ENCODE data around the gene MACROD2.

MACROD2 gene

DNA sequence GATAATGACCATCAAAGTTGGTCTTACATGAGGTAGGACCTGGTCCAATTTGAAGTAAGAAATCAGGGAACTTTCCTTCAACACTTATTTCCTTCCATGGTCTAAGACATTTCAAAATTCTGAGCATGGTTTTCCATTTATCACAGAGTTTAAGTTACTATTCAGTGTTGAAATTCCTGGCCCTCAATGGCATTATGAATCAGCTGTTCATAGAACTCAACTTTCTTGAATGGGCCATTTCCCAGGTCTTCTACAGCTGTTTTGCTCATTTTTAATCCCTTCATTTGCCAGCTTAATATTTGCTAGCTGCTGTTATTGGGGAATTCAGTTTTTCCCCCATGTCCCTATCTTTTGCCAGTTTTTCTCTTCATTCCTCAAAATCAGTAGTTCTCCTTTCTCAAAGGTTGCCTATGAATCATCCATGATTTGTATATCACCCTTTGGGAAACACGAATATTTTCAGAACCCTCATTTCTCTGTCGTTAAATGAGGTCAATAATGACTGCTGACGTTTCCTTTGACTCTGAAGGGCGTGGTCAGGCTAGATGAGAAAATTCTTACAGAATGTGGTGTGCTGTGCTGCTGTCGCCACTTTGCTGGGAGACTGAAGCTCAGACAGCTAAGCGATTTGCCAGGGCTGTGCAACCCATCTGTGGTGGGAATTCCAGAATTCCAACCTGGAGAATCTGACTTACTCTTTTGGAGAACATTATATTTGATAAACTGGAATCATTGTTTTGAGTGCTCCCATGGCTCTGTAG is 558.6 kb downstream of the MACROD2 start:
- DNase-seq = no peak

- no peak for DNase-seq
These were observed 560.4 kb downstream of the MACROD2 start for GRCh38 chr20:14555676-14556075.

DNA sequence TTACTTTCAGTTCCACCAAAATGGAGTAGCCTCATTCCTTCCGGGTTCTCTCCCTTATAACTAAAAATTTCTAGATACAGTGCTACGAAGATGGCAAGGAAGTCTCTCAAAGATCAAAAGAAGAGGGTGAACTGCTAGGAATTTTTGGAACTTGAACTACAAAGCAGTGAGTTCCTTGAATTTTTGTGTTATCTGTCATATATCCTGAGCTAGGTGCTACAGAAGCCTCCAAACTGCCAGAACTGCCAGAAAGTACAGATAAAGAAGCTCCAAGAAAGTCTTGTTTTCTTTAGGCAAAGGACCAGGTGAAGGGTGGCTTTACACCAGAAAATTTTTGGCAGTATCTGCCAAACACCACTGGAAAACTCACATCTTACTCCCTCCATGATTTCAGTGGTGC is 560.9 kb downstream of the MACROD2 start:
- no peak for DNase-seq

- no peak for DNase-seq
These were observed 564.3 kb downstream of the MACROD2 start for GRCh38 chr20:14559612-14560011.

- no peak for DNase-seq
These were observed 566.5 kb downstream of the MACROD2 start for GRCh38 chr20:14561741-14562221.

- no peak for DNase-seq
These were observed 567.7 kb downstream of the MACROD2 start for GRCh38 chr20:14562981-14563380.

GRCh38 chr20:14566505-14566904 is 571.2 kb downstream of the MACROD2 start:
- peak; percentile 35 for DNase-seq

GRCh38 chr20:14568225-14568624 is 572.9 kb downstream of the MACROD2 start:
- no peak for DNase-seq

DNA sequence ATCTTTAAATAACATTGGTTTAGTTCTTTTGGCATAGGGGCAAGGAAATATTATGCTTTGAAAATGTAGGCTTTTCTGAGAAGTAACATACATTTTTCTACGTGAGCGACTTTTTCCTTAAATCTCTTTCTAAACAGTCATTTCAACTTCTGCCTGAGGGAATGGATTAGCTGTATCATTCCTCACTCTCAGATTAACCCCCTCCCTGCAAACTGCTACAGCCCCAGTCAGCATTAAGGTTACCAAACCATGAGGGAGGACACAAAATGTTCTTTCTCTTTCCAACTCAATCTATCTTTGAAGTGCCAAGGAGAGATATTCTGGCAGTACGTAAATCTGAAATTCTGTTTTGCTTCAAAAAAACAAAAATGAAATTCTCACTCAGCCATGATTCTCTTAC is 573.4 kb downstream of the MACROD2 start:
- DNase-seq = no peak

- no peak for DNase-seq
These were observed 574.3 kb downstream of the MACROD2 start for GRCh38 chr20:14569641-14570040.

DNA sequence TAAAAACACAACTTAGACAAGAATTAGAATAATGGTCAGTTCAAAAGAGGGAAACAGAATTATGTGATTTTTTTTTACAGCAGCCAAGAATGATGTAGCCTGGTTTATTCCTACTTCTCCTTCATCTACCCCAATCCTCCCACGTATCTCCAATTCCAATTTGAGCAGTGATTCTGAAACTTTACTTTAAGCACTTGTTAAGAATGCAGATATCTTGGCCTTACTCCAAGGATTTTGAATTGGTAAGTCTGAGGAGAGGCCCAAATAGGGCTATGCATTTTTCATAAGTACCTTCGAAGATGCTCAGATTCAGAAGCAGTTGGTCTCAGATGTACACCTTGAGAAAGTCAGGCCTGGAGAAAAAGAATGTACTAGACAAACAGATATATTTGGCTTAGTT is 575.5 kb downstream of the MACROD2 start:
- no peak for DNase-seq

GRCh38 chr20:14573676-14574075 is 578.4 kb downstream of the MACROD2 start:
- DNase-seq = no peak

- DNase-seq = no peak
These were observed 581.0 kb downstream of the MACROD2 start for GRCh38 chr20:14576196-14576877.

DNA sequence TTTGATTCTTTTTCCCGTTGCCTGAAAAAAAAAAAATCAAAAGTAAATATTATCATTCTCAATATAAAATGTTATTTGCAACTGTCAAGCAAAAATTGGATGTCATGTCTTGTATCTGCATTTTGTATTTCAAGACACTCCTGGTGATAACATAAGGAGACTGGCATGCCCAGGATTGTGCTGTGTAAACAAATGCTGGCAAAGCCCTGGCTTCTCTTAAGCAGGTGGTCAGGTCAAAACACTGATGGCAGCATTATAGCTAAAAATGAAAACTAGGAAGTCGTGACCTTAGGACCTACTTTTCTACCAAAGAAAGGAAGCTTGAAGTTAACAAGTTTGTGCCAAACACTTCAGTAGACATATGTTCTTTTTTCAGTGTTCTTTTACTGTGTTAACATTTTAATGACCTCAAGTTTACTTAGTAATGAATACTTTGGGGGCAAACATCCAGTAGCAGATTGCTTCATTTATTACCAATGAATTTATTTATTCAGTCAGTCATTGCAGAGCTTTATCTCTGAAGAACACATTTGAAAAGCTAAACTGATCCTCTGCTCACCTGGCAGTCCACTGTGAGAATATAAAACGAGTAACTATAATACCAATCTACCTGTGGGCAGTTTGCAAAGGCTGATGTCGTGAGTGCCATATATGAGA is 585.2 kb downstream of the MACROD2 start:
- DNase-seq = no peak

- no peak for DNase-seq
These were observed 586.4 kb downstream of the MACROD2 start for GRCh38 chr20:14581731-14582130.

DNA sequence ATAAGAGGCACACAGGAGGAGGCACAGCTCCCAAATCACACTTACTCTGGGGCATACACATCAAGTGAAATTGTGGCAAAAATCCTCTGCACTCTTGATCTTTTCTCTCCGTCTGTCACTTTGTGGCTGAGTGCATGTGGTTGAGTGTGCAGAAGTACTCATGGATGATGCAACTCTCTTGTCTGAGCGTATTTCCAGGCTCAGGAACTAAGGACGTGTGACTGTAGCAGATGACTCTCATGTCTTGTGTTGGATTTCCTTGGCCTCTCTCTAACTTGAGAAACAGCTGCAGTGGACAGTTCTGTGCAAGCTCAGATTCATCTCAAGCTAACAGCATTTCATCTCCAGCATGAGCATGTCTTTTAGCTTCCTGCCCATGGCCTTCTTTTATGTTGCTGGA is 587.5 kb downstream of the MACROD2 start:
- DNase-seq = no peak

DNA sequence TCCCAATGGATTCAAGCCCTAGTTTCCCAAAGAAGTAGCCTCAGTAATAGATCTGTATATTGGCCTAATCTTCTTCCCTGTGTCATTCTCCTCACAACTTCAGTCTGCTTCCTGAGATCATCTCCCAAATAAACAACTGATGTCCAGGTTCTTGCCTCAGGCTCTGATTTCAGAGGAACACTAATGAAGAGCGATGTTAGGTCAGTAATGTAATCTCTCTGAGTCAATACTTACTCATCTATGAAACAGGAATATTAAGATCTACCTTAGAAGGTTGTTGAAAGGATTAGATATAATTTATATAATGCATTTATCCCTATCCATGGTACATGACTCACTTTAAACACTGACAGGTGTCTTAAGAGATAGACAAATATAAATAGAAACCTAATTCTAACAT is 588.1 kb downstream of the MACROD2 start:
- no peak for DNase-seq

- no peak for DNase-seq
These were observed 594.1 kb downstream of the MACROD2 start for GRCh38 chr20:14589383-14589782.

DNA sequence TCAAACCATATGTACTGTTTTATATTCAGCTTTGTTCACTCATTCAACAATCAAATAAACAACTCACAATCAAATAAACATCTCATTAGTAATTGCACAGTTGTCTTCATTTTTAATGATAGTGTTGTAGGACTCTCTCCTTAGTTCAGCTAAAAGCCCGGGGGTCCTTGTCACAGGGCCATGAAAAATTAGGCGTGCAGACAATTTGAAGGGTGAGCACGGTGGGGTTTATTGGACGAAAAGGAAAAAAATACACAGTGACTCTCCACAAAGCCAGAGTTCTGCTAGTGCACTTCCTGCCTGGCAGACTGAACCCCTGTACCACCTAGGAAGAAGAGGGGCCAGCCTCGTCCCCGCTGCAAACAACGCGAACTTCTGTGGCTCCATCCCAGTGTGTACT is 599.7 kb downstream of the MACROD2 start:
- no peak for DNase-seq

- no peak for DNase-seq
These were observed 601.9 kb downstream of the MACROD2 start for GRCh38 chr20:14597206-14597715.

DNA sequence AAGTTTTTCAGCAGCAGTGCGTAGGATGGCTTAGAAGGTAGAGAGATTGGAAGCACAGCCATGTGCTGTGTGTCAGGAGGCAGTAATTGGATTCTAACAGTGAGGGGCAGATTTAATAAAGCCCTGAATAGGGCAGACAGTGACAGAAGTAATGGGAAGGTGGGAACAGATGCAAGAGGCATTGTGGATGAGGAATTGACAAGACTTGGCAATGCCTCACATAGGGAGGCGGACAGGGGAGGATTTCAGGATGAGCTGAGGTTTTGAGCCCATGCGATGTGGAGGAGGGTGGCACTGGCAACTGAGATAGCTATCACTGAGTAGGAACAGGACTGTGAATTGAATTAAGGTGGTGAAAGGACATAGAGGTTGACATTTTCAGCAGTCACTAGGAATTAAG is 604.3 kb downstream of the MACROD2 start:
- DNase-seq = no peak

DNA sequence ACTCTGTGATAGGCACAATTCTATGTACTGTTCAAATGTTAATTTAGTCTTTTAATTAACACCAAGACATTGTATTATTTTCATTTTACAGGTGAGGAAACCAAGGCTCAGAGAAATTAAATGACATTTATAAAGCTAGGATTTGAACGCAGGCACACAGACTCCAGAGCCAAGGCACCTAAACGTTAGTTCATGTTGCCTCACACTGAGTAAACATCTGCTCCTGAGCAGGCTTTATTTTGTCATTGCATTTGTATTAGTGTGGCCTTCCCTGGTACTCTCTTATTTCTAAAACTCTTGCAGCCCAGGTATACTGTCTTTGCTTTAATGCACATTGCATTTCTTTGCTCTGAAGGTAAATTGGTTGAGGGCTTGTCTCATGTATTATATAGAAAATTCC is 605.2 kb downstream of the MACROD2 start:
- no peak for DNase-seq

GRCh38 chr20:14604143-14604542 is 608.8 kb downstream of the MACROD2 start:
- DNase-seq = no peak
